Measurements from ENCODE around the gene CEBPZ. TPM values are rescaled to one million over a fixed set of nuclear protein-coding genes. Genes with fewer than 3 reads are reported as not detected.

Gene CEBPZ
- total and polyA plus RNA-seq, 2 of the 13 experiments (the other 11 are each of a cell fraction or from before 2014, with no cell fraction given), result 14.4 to 117 TPM

- TF ChIP-seq KDM2A (CRISPR knock-in tag; IDR thresholded peaks at IDR 0.05; ENCODE audit: borderline replicate concordance, low read depth) (0 out of 2 replicates have a peak, but pooled peaks have one; percentile 23), SNAPC2 (CRISPR knock-in tag; IDR thresholded peaks at IDR 0.05) (0 out of 2 replicates have a peak, but pooled peaks have one; percentile 54), ZMYM3 (CRISPR knock-in tag; IDR thresholded peaks at IDR 0.05) (0 out of 2 replicates have a peak, but pooled peaks have one; percentile 34), CEBPB (IDR thresholded peaks at IDR 0.05; ENCODE audit: borderline replicate concordance, low read depth, low read length) (peak; percentile 67), RXRB (CRISPR knock-in tag; IDR thresholded peaks at IDR 0.05; ENCODE audit: borderline replicate concordance) (0 out of 2 replicates have a peak, but pooled peaks have one; percentile 18), NR2F1 (CRISPR knock-in tag; IDR thresholded peaks at IDR 0.05) (0 out of 4 replicates have a peak, but pooled peaks of 1 of the 2 experiments have one; percentile 12), CEBPG (CRISPR knock-in tag; IDR thresholded peaks at IDR 0.05) (peak; percentile 72), ASH2L (IDR thresholded peaks at IDR 0.05; ENCODE audit: insufficient read length, low read depth, low read length) (peak; percentile 16), ZNF264 (CRISPR knock-in tag; IDR thresholded peaks at IDR 0.05) (no peak), ARID5B (CRISPR knock-in tag; IDR thresholded peaks at IDR 0.05) (peak; percentile 47; the same call in 1 of the 2 replicates), TEAD3 (CRISPR knock-in tag; optimal IDR thresholded peaks at IDR 0.05; ENCODE audit: borderline replicate concordance) (no peak), SAP130 (CRISPR knock-in tag; IDR thresholded peaks at IDR 0.05; ENCODE audit: low read depth) (peak; percentile 27; the same call in 1 of the 2 replicates), ZBTB26 (CRISPR knock-in tag; IDR thresholded peaks at IDR 0.05; ENCODE audit: borderline replicate concordance) (0 out of 2 replicates have a peak, but pooled peaks have one; percentile 27), STAG1 (CRISPR knock-in tag; IDR thresholded peaks at IDR 0.05) (peak; percentile 78), WIZ (CRISPR knock-in tag; IDR thresholded peaks at IDR 0.05) (no peak), ZNF460 (CRISPR knock-in tag; IDR thresholded peaks at IDR 0.05; ENCODE audit: borderline replicate concordance) (peak; percentile 77; the same call in 1 of the 2 replicates), ZNF3 (CRISPR knock-in tag; IDR thresholded peaks at IDR 0.05) (0 out of 2 replicates have a peak, but pooled peaks have one; percentile 38), TARDBP (CRISPR knock-in tag; IDR thresholded peaks at IDR 0.05) (0 out of 2 replicates have a peak, but pooled peaks have one; percentile 29), ZNF121 (CRISPR knock-in tag; IDR thresholded peaks at IDR 0.05) (peak; percentile 19; the same call in 1 of the 2 replicates), ZMYM4 (CRISPR knock-in tag; IDR thresholded peaks at IDR 0.05) (peak; percentile 31; the same call in 1 of the 2 replicates), ZNF501 (CRISPR knock-in tag; IDR thresholded peaks at IDR 0.05) (0 out of 2 replicates have a peak, but pooled peaks have one; percentile 51), TCF7L2 (IDR thresholded peaks at IDR 0.05; ENCODE audit: low read depth, low read length) (no peak)
Measured at GRCh38 chr2:37168217-37168981, 63.0 kb downstream of the CEBPZ start (continued).
